B cell (primary cell): ENCODE measurements around the gene ALS2CL. TPM values are rescaled to one million over a fixed set of nuclear protein-coding genes. Genes with fewer than 3 reads are reported as not detected.

Experiments used
- ATAC-seq: fragments of 200-7000 bp; cut with Tn5 transposase; one replicate; pipeline ENCODE4 v1.10.0; 2021; ENCODE audit warnings: low read depth, mild to moderate bottlenecking, moderate number of reproducible peaks, moderate library complexity
- CTCF ChIA-PET: fragments of 350-600 bp; sonication (Branson Sonifier 250); formaldehyde crosslinking; loops from one replicate; lab custom pipeline; 2021; ENCODE audit warnings: antibody characterized with exemption, inconsistent platforms; lab: Charles Lee
- POLR2A ChIA-PET: fragments of 350-600 bp; sonication (Branson Sonifier 250); formaldehyde crosslinking; loops from one replicate; lab custom pipeline; 2021; ENCODE audit warnings: antibody characterized with exemption; lab: Charles Lee
- DNase-seq: peaks from one replicate; pipeline ENCODE4 v3.0.0; 2013
- H2AFZ ChIP-seq: 2 replicates; pipeline ENCODE4 v1.6.1; 2012; ENCODE audit warnings: mild to moderate bottlenecking, low read depth, low read length; ENCODE audit not compliant: insufficient read depth, poor library complexity, severe bottlenecking
- H3K27ac ChIP-seq, 2 donors: 1 replicate in 1 of 2; 2 replicates in 1 of 2; pipeline ENCODE4 v1.5.1; 2012 to 2013; ENCODE audit warnings: low read length in 2 of 2, mild to moderate bottlenecking in 2 of 2, moderate library complexity in 1 of 2
- H3K27me3 ChIP-seq, 4 experiments: fragments of 200-600 bp in 1 of 4; sonication (generic) in 1 of 4; replicated peaks in 1 of 4; 1 replicate in 2 of 4; 2 replicates in 2 of 4; pipeline versions ENCODE4 v1.6.1 to v1.7.0; 2013 to 2016; ENCODE audit warnings: low read length in 3 of 4, mild to moderate bottlenecking in 2 of 4, mixed read lengths in 1 of 4, moderate library complexity in 1 of 4; ENCODE audit not compliant: insufficient read depth in 4 of 4, control insufficient read depth in 3 of 4; ENCODE audit errors: control extremely low read depth in 1 of 4
- H3K36me3 ChIP-seq, 2 experiments: replicated peaks in 1 of 2; 1 replicate in 1 of 2; 2 replicates in 1 of 2; pipeline versions ENCODE4 v1.6.1 to v1.7.1; 2013; ENCODE audit warnings: low read length in 1 of 2; ENCODE audit not compliant: insufficient read depth in 2 of 2, control insufficient read depth in 1 of 2; ENCODE audit errors: control extremely low read depth in 1 of 2, extremely low read depth in 1 of 2
- H3K4me1 ChIP-seq, 2 donors: fragments of 200-600 bp in 1 of 2; sonication (generic) in 1 of 2; 1 replicate in 1 of 2; 2 replicates in 1 of 2; pipeline versions ENCODE4 v1.5.1 to v1.6.1; 2013 to 2017; ENCODE audit warnings: low read length in 2 of 2; ENCODE audit not compliant: control insufficient read depth in 2 of 2, insufficient read depth in 2 of 2
- H3K4me2 ChIP-seq: replicated peaks from 2 replicates; pipeline ENCODE3; 2012; ENCODE audit warnings: mild to moderate bottlenecking, low read depth, low read length; ENCODE audit not compliant: poor library complexity, severe bottlenecking
- H3K4me3 ChIP-seq, 5 experiments: fragments of 200-600 bp in 1 of 5; sonication (generic) in 1 of 5; 1 replicate in 3 of 5; 2 replicates in 2 of 5; pipeline versions ENCODE4 v1.5.1 to v1.7.0; 2011 to 2016; ENCODE audit warnings: low read length in 4 of 5, mild to moderate bottlenecking in 4 of 5, low read depth in 2 of 5, control low read depth in 1 of 5, moderate library complexity in 1 of 5; ENCODE audit not compliant: insufficient read depth in 1 of 5; ENCODE audit errors: control extremely low read depth in 1 of 5, extremely low read depth in 1 of 5
- H3K79me2 ChIP-seq: fragments of 200-600 bp; sonication (generic); one replicate; pipeline ENCODE4 v1.6.0; 2016; ENCODE audit warnings: low read length; ENCODE audit not compliant: control insufficient read depth, insufficient read depth
- H3K9ac ChIP-seq: fragments of 200-600 bp; sonication (generic); 2 replicates; pipeline ENCODE4 v1.6.1; 2017; ENCODE audit warnings: mild to moderate bottlenecking, low read length, moderate library complexity
- H3K9me3 ChIP-seq, 3 donors: one replicate each; pipeline versions ENCODE4 v1.6.1 to v1.7.1; 2013; ENCODE audit warnings: low read length in 2 of 3; ENCODE audit not compliant: control insufficient read depth in 2 of 3, insufficient read depth in 1 of 3; ENCODE audit errors: control extremely low read depth in 1 of 3
- H4K20me1 ChIP-seq: 2 replicates; pipeline ENCODE4 v1.6.0; 2012; ENCODE audit warnings: mild to moderate bottlenecking, low read length; ENCODE audit not compliant: insufficient read depth, control insufficient read depth, poor library complexity, severe bottlenecking
- H3K27ac Mint-ChIP-seq: one replicate; pipeline ENCODE4 v1.8.0; 2021; ENCODE audit warnings: mixed read lengths
- H3K27me3 Mint-ChIP-seq: one replicate; pipeline ENCODE4 v1.8.0; 2021; ENCODE audit warnings: mixed read lengths
- H3K4me1 Mint-ChIP-seq: one replicate; pipeline ENCODE4 v1.8.0; 2021; ENCODE audit warnings: mixed read lengths
- H3K4me3 Mint-ChIP-seq: one replicate; pipeline ENCODE4 v1.8.0; 2021; ENCODE audit warnings: mixed read lengths
- H3K9me3 Mint-ChIP-seq: one replicate; pipeline ENCODE4 v1.8.0; 2022; ENCODE audit warnings: mixed read lengths; ENCODE audit not compliant: insufficient read depth
- EZH2 ChIP-seq: IDR thresholded peaks from 2 replicates; pipeline ENCODE4 v1.6.1; 2012; ENCODE audit warnings: borderline replicate concordance, low read depth, mild to moderate bottlenecking, moderate library complexity, low read length; ENCODE audit not compliant: insufficient read depth, poor library complexity, severe bottlenecking
- WGBS: methylation state at CpG from one replicate; pipeline ENCODE4 v1.1.5; 2013; ENCODE audit warnings: missing lambda C conversion rate; ENCODE audit not compliant: insufficient coverage; 5-methylcytosine and 5-hydroxymethylcytosine counted together
- intact Hi-C: fragments of 100-400 bp; cut with micrococcal nuclease; formaldehyde crosslinking; loops from one replicate; pipeline ENCODE4 v1.10.0; 2022
- polyA plus RNA-seq: library from polyadenylated mRNA; depleted of rRNA; stranded (reverse); fragments of >200 nt; gene quantifications from 2 replicates; pipeline ENCODE4 v1.2.3, GENCODE V29; 2012
- total RNA-seq, 2 donors: library from RNA; stranded (reverse); fragments of 120-200 nt in 1 of 2; gene quantifications; 1 replicate in 1 of 2; 2 replicates in 1 of 2; pipeline versions ENCODE4 v1.2.3 to v1.2.4, GENCODE V29; 2013 to 2022
- TF ChIP-seq, protein P1 (sequence below): fragments of 200-600 bp; IDR thresholded peaks from one replicate; pipeline ENCODE4 v1.8.0; 2022; ENCODE audit warnings: antibody characterized with exemption, mild to moderate bottlenecking

Gene ALS2CL
- total and polyA plus RNA-seq, 2 donors (not counting 1 experiment from before 2014, with no cell fraction given) = 0.22 to 0.30 TPM

DNA sequence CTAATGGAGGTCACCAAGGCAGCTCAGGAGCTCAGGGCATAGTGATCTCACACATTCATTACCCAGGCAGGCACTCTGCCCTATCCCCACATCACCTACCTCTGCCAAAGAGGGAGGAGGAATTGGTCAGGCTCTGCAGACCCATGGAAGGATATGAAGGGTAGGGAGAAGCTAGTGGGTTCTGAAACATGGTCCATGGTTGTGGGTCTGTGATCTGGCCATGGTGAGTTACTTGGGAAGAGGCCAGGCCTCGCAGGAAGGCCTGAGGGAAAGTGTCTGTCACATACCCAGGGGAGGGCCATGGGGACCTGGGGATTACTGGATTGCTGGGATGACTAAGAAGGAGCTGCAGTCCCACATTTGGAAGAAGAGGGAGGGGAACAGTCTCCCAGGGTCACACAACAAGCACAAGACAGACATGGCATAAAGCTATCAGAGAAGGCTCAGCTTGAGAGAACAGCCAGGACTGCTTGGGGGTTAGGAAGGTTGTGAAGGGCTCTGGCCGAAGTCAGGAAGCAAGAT, 25.6 kb upstream of the ALS2CL start:
- Mint-ChIP-seq H3K27ac (no peak overlapping the region), H3K4me3 (no peak overlapping the region), H3K27me3 (peaks cover 19% of the 10 kb centered on the region), H3K4me1 (no peaks in the 10 kb centered on the region), H3K9me3 (no peaks in the 10 kb centered on the region)
- peaks cover 0 to 13% (median 0%) of the 10 kb centered on the region in 4 experiments for H3K27me3 ChIP-seq
- H3K79me2 ChIP-seq = no peaks in the 10 kb centered on the region
- no peak overlapping the region for H3K4me3 ChIP-seq
- 93% methylated on average over 2 of the region's 2 CpGs for WGBS
- H2AFZ ChIP-seq = no peak overlapping the region
- no peaks in the 10 kb centered on the region for H3K36me3 ChIP-seq
- CTCF ChIA-PET = interaction anchor here (1.7 kb wide), 1 partner anchor 17 kb away, joined by 7 read pairs; no protein-coding TSS in a partner anchor
- DNase-seq (no peak), ATAC-seq (no peak)
- POLR2A ChIA-PET = no interaction called here
- no peaks in the 10 kb centered on the region for H4K20me1 ChIP-seq
- no peak overlapping the region for H3K4me2 ChIP-seq
- H3K9me3 ChIP-seq = no peaks in the 10 kb centered on the region
- H3K27ac ChIP-seq = no peak overlapping the region
- no peak overlapping the region for H3K9ac ChIP-seq
- TF ChIP-seq, protein P1, sequence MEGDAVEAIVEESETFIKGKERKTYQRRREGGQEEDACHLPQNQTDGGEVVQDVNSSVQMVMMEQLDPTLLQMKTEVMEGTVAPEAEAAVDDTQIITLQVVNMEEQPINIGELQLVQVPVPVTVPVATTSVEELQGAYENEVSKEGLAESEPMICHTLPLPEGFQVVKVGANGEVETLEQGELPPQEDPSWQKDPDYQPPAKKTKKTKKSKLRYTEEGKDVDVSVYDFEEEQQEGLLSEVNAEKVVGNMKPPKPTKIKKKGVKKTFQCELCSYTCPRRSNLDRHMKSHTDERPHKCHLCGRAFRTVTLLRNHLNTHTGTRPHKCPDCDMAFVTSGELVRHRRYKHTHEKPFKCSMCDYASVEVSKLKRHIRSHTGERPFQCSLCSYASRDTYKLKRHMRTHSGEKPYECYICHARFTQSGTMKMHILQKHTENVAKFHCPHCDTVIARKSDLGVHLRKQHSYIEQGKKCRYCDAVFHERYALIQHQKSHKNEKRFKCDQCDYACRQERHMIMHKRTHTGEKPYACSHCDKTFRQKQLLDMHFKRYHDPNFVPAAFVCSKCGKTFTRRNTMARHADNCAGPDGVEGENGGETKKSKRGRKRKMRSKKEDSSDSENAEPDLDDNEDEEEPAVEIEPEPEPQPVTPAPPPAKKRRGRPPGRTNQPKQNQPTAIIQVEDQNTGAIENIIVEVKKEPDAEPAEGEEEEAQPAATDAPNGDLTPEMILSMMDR = no peak
- no peak for TF ChIP-seq EZH2
- no peaks in the 10 kb centered on the region for H3K4me1 ChIP-seq
- intact Hi-C loops = no loop called here

DNA sequence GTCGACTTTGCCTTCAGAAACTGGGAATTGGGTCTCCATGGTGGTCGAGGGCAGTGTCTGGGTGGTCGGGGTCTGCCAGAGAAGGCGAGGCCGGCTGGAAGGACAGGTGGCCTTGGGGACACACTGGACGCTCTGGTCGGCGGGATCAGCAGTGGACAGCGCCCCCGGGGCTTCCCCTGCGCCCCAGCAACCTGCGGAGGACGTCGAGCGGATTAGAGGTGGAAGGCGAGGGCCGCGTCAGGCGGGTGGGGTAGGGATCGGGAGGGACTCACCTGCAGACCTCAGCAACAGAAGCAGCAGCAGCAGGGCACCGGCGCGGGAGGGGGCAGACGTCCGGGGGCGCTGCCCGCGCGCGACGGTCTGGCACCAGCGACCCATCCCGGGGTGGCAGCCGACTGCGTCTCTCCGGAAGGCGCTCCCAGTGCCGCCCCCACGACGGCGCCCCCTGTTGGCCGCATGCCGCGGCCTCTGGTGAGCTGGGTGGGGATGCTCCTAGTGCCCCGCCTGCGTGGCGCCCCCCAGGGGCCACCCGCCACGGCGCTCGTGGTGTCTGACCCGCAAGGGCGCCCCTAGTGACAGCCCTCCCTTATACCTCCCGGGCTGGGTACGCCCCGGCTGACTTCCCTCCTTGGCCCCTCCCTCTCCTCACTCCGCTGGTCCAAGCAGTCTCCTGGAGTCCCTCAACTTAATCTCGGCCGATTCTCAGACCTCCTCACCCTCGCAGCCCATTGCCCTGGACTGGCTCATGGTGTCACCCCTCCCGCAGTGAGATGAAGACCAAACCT, 24.2 kb upstream of the ALS2CL start, which contains the start of gene PRSS50:
Gene PRSS50, minus strand, starts transcription at position 423 of the 785 bp plus-strand sequence. Its CDS starts 45 bp downstream, at position 378.
- no peaks in the 10 kb centered on the region for H3K4me1 ChIP-seq
- DNase-seq (no peak), ATAC-seq (no peak)
- POLR2A ChIA-PET = no interaction called here
- H3K27me3 ChIP-seq = peaks cover 0 to 13% (median 0%) of the 10 kb centered on the region in 4 experiments
- H3K27ac Mint-ChIP-seq = no peak within 1 kb of the TSS
- no peaks in the 10 kb centered on the region for H3K9me3 Mint-ChIP-seq
- H3K36me3 ChIP-seq = no peaks in the 10 kb centered on the region
- H3K4me1 Mint-ChIP-seq = no peaks in the 10 kb centered on the region
- H2AFZ ChIP-seq = no peak within 1 kb of the TSS
- CTCF ChIA-PET = no interaction called here
- no peaks in the 10 kb centered on the region for H3K9me3 ChIP-seq
- no peak within 1 kb of the TSS for H3K9ac ChIP-seq
- TF ChIP-seq EZH2 = no peak
- TF ChIP-seq, protein P1 = peak; percentile 26
- H3K4me3 Mint-ChIP-seq = no peak within 1 kb of the TSS
- 63% methylated on average over 59 of the region's 61 CpGs for WGBS
- H3K4me3 ChIP-seq = no peak within 1 kb of the TSS
- H3K4me2 ChIP-seq = no peak within 1 kb of the TSS
- peaks cover 19% of the 10 kb centered on the region for H3K27me3 Mint-ChIP-seq
- no peak within 1 kb of the TSS for H3K27ac ChIP-seq
- H4K20me1 ChIP-seq = no peaks in the 10 kb centered on the region
- intact Hi-C loops = no loop called here
- H3K79me2 ChIP-seq = no peaks in the 10 kb centered on the region
